PC-9 (cell line): ENCODE measurements around the gene EPB41L2.

ENCODE experiments used
- CTCF ChIP-seq: fragments of 200-600 bp; sonication (generic); conservative IDR thresholded peaks from 2 replicates; pipeline ENCODE4 v1.6.1; 2017; ENCODE audit warnings: mixed run types, antibody characterized with exemption, mild to moderate bottlenecking, moderate library complexity
- EZH2 ChIP-seq: fragments of 200-600 bp; sonication (generic); IDR thresholded peaks from 2 replicates; pipeline ENCODE4 v1.8.0; 2017; ENCODE audit warnings: antibody characterized with exemption, low read depth

GRCh38 chr6:131036601-131037000 lies 26.4 kb downstream of the EPB41L2 start:
- no peak for TF ChIP-seq CTCF
- no peak for TF ChIP-seq EZH2
